ENCODE data around the gene CBY2. TPM values are rescaled to one million over a fixed set of nuclear protein-coding genes. Genes with fewer than 3 reads are reported as not detected.
"Not testable (repeated sequence)": the region's sequence is repeated elsewhere in the genome, so short reads cannot be mapped to it uniquely, and the experiment has no call there.

The CBY2 gene, protein sequence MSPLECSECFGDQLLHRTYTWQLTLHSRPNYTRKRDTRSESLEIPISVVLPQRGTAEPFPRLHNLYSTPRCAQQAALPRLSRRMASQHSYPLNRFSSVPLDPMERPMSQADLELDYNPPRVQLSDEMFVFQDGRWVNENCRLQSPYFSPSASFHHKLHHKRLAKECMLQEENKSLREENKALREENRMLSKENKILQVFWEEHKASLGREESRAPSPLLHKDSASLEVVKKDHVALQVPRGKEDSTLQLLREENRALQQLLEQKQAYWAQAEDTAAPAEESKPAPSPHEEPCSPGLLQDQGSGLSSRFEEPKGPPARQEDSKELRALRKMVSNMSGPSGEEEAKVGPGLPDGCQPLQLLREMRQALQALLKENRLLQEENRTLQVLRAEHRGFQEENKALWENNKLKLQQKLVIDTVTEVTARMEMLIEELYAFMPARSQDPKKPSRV
- total RNA-seq (2012; rRNA removed): not detected in 2 replicates

- Histone ChIP-seq H3K27me3 (ENCODE audit: control insufficient read depth, insufficient read depth, low read length) (peaks cover 47% of the 10 kb centered on the region), H3K4me3 (ENCODE audit: low read length) (no peak within 1 kb of the TSS), H3K9me3 (replicated peaks; ENCODE audit: low read length) (no peaks in the 10 kb centered on the region), H3K9ac (ENCODE audit: low read depth, low read length) (no peak within 1 kb of the TSS), H3K36me3 (ENCODE audit: insufficient read depth, low read length) (no peaks in the 10 kb centered on the region), H3K4me1 (ENCODE audit: control insufficient read depth, insufficient read depth, low read length) (no peaks in the 10 kb centered on the region), H3K4me2 (ENCODE audit: low read length) (no peak within 1 kb of the TSS)
Observed at GRCh38 chr13:45702088-45702487, at the start of gene CBY2. CBY2 (plus strand) TSS chr13:45702320; CDS start chr13:45702391, 71 bp downstream.

DNA sequence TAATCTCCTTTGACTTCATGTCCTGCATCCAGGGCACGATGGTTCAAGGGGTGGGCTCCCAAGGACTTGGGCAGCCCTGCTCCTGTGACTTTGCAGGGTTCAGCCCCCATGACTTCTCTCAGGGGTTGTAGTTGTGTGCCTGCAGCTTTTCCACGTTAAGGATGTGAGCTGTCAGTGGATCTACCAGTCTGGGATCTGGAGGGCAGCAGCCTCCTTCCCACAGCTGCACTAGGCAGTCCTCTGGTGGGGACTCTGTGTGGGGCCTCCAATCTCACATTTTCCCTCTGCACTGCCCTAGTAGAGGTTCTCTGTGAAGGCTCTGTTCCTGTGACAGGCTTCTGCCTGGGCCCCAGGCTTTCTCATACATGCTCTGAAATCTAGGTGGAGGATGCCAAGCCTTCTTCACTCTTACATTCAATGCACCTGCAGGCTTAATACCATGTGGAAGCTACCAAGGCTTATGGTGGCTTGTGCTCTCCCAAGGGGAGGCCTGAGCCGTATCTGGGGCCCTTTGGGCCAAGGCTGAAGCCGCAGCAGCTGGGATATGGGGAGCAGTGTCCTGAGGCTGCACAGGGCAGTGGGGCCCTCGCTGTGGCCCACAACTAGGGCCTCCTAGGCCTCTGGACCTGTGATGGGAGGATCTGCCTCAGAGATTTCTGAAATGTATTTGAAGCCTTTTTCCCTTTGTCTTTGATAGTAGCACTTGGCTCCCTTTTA lies 47.3 kb upstream of the CBY2 start:
- Histone ChIP-seq H3K4me2 (ENCODE audit: low read length) (no peak overlapping the region), H3K36me3 (ENCODE audit: insufficient read depth, low read length) (no peaks in the 10 kb centered on the region), H3K9ac (ENCODE audit: low read depth, low read length) (no peak overlapping the region), H3K4me3 (ENCODE audit: low read length) (no peak overlapping the region), H3K27me3 (ENCODE audit: control insufficient read depth, insufficient read depth, low read length) (peaks cover 11% of the 10 kb centered on the region), H3K9me3 (replicated peaks; ENCODE audit: low read length) (no peaks in the 10 kb centered on the region), H3K4me1 (ENCODE audit: control insufficient read depth, insufficient read depth, low read length) (peaks cover 18% of the 10 kb centered on the region)

DNA sequence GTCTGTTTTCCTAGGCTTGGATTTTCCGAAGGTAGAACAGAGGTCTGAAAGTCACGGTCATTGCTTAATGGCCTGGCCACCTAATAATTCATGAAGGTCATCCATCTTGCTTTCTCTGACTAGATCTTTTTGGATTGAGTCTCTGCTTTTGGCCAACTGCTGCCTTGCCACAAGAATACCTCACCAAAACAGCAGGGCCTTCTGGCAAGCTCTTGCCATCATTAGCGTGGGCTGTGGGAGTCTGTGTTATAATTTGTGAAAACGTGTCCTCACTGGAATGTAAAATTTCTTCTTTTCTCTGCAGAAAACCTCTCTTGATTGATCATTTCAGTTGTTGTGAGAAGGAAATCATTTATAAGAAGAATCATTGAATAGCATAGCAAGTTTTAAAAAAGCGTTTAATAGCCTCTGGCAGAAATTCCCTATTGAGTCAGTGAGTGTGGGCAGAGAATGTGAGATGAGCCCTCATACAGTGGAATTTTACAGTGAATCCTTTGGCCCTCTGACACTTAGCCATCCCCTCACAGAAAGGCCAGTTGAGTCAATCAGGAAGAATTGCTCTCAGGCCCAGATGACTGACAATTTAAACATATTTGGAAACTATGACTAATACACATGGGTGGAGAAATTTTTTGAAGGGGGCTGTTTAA lies 43.4 kb upstream of the CBY2 start:
- Histone ChIP-seq H3K4me3 (ENCODE audit: low read length) (no peak overlapping the region), H3K9ac (ENCODE audit: low read depth, low read length) (peak overlapping the region; percentile 25), H3K4me2 (ENCODE audit: low read length) (peak overlapping the region; percentile 56), H3K27me3 (ENCODE audit: control insufficient read depth, insufficient read depth, low read length) (peaks cover 4% of the 10 kb centered on the region), H3K36me3 (ENCODE audit: insufficient read depth, low read length) (no peaks in the 10 kb centered on the region), H3K4me1 (ENCODE audit: control insufficient read depth, insufficient read depth, low read length) (peaks cover 18% of the 10 kb centered on the region), H3K9me3 (replicated peaks; ENCODE audit: low read length) (no peaks in the 10 kb centered on the region)

DNA sequence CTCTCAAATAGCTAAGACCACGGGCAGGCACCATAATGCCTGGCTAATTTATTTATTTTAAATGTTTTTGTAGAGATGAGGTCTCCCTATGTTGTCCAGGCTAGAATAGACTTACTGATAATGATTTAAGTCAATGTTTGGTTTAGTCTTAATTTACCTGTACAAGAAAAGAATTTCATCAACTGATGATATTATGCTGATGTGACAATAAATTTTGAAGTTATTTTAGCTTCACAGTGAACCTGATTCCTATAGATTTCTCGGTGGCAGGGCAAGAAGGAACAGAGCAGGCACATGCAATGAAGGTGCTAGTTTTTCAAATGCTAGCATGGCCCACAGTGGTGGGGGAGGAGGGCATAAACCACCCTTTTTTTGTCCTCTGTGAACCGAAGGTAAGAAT lies 42.6 kb upstream of the CBY2 start:
- Histone ChIP-seq H3K9me3 (replicated peaks; ENCODE audit: low read length) (no peaks in the 10 kb centered on the region), H3K36me3 (ENCODE audit: insufficient read depth, low read length) (no peaks in the 10 kb centered on the region), H3K4me1 (ENCODE audit: control insufficient read depth, insufficient read depth, low read length) (peaks cover 18% of the 10 kb centered on the region), H3K27me3 (ENCODE audit: control insufficient read depth, insufficient read depth, low read length) (no peaks in the 10 kb centered on the region), H3K9ac (ENCODE audit: low read depth, low read length) (no peak overlapping the region), H3K4me2 (ENCODE audit: low read length) (no peak overlapping the region), H3K4me3 (ENCODE audit: low read length) (no peak overlapping the region)

DNA sequence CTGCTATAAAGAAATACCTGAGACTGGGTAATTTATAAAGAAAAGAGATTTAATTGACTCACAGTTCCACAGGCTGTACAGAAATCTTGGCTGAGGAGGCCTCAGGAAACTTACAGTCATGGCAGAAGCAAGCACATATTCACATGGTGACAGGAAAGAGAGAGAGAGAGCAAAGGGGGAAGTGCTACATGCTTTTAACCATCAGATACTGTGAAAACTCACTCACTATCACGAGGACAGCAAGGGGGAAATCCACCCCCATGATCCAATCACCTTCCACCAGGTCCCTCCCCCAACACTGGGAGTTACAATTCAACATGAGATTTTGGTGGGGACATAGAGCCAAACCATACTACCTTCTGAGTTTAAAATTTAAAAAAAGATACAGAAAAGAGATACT lies 41.7 kb upstream of the CBY2 start:
- H3K9me3 ChIP-seq (replicated peaks; ENCODE audit: low read length); H3K4me2 ChIP-seq (ENCODE audit: low read length); H3K9ac ChIP-seq (ENCODE audit: low read depth, low read length); H3K27me3 ChIP-seq (ENCODE audit: control insufficient read depth, insufficient read depth, low read length); H3K36me3 ChIP-seq (ENCODE audit: insufficient read depth, low read length); H3K4me3 ChIP-seq (ENCODE audit: low read length): not testable (repeated sequence)
- H3K4me1 ChIP-seq (ENCODE audit: control insufficient read depth, insufficient read depth, low read length): peaks cover 18% of the 10 kb centered on the region

DNA sequence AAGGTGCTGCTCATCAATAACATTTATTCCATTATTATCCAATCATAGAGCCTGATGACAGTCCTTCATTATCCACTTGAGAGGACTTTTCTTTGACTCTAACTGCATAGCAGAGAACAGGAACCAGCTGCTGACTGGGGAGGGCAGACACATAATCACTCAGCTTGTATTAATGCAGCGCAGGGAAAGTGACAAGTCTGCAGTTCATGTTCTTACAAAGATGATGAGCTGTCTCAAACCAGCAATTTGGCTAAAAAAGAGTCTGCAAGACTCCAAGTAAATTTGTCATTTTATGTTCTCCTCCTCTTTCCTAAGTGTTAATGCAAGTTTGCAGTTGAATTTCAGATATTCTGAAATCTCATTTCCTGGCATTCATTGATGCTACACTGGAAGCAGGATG lies 40.0 kb upstream of the CBY2 start:
- no peak overlapping the region for H3K9ac ChIP-seq (ENCODE audit: low read depth, low read length)
- H3K36me3 ChIP-seq (ENCODE audit: insufficient read depth, low read length): no peaks in the 10 kb centered on the region
- no peak overlapping the region for H3K4me2 ChIP-seq (ENCODE audit: low read length)
- peaks cover 18% of the 10 kb centered on the region for H3K4me1 ChIP-seq (ENCODE audit: control insufficient read depth, insufficient read depth, low read length)
- no peaks in the 10 kb centered on the region for H3K27me3 ChIP-seq (ENCODE audit: control insufficient read depth, insufficient read depth, low read length)
- H3K9me3 ChIP-seq (replicated peaks; ENCODE audit: low read length): no peaks in the 10 kb centered on the region
- no peak overlapping the region for H3K4me3 ChIP-seq (ENCODE audit: low read length)

- not testable (repeated sequence) for H3K9me3 ChIP-seq (replicated peaks; ENCODE audit: low read length); H3K4me2 ChIP-seq (ENCODE audit: low read length); H3K9ac ChIP-seq (ENCODE audit: low read depth, low read length); H3K27me3 ChIP-seq (ENCODE audit: control insufficient read depth, insufficient read depth, low read length); H3K4me3 ChIP-seq (ENCODE audit: low read length); H3K36me3 ChIP-seq (ENCODE audit: insufficient read depth, low read length)
- H3K4me1 ChIP-seq (ENCODE audit: control insufficient read depth, insufficient read depth, low read length): peaks cover 17% of the 10 kb centered on the region
Observed at GRCh38 chr13:45662903-45663302, 39.2 kb upstream of the CBY2 start.

GRCh38 chr13:45669626-45670025 lies 32.5 kb upstream of the CBY2 start:
- not testable (repeated sequence) for H3K9me3 ChIP-seq (replicated peaks; ENCODE audit: low read length)

DNA sequence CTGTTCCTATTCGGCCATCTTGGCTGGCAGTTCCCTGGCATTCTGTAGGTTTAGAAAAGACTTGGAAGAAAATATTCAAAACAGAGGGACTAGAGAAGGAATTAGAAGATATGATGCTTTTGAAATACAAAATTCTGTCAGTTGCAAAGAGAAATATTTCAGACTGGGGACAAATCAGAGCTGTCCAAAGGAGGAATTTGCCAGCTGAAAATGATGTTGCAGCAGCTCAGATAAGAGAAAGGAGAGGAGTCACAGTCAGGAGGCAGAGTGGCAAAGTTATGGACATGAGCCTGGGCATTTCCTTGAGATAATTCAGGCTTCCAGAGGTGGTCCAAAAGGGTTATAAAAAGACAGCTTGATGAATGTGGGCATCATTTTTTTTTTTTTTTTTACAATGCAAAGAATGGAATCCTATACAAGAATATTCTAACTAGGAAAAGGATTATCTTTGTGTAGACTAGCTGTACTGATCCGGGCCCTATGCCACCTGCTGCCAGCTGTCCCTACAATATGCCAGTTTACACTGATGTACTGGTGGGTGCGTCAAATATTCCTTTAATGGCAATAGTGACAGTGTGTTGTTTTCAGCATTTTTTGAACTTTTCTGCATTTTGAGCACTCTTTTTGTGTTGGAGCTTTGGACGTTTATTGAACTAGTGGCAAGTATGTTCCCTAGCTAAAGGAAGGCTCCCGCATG lies 31.8 kb upstream of the CBY2 start:
- H3K4me2 ChIP-seq (ENCODE audit: low read length): no peak overlapping the region
- no peak overlapping the region for H3K4me3 ChIP-seq (ENCODE audit: low read length)
- H3K27me3 ChIP-seq (ENCODE audit: control insufficient read depth, insufficient read depth, low read length): peaks cover 23% of the 10 kb centered on the region
- H3K9ac ChIP-seq (ENCODE audit: low read depth, low read length): no peak overlapping the region
- no peaks in the 10 kb centered on the region for H3K36me3 ChIP-seq (ENCODE audit: insufficient read depth, low read length)
- peaks cover 3% of the 10 kb centered on the region for H3K4me1 ChIP-seq (ENCODE audit: control insufficient read depth, insufficient read depth, low read length)
- no peaks in the 10 kb centered on the region for H3K9me3 ChIP-seq (replicated peaks; ENCODE audit: low read length)

More at GRCh38 chr13:45669626-45670025, 32.5 kb upstream of the CBY2 start:
- not testable (repeated sequence) for H3K4me1 ChIP-seq (ENCODE audit: control insufficient read depth, insufficient read depth, low read length); H3K4me3 ChIP-seq (ENCODE audit: low read length); H3K4me2 ChIP-seq (ENCODE audit: low read length); H3K9ac ChIP-seq (ENCODE audit: low read depth, low read length); H3K36me3 ChIP-seq (ENCODE audit: insufficient read depth, low read length)
- peaks cover 23% of the 10 kb centered on the region for H3K27me3 ChIP-seq (ENCODE audit: control insufficient read depth, insufficient read depth, low read length)

GRCh38 chr13:45674908-45675307 lies 27.2 kb upstream of the CBY2 start:
- Histone ChIP-seq H3K27me3 (ENCODE audit: control insufficient read depth, insufficient read depth, low read length) (peaks cover 50% of the 10 kb centered on the region), H3K36me3 (ENCODE audit: insufficient read depth, low read length) (no peaks in the 10 kb centered on the region), H3K4me1 (ENCODE audit: control insufficient read depth, insufficient read depth, low read length) (peaks cover 3% of the 10 kb centered on the region), H3K9ac (ENCODE audit: low read depth, low read length) (no peak overlapping the region), H3K4me3 (ENCODE audit: low read length) (no peak overlapping the region), H3K9me3 (replicated peaks; ENCODE audit: low read length) (no peaks in the 10 kb centered on the region), H3K4me2 (ENCODE audit: low read length) (no peak overlapping the region)

- Histone ChIP-seq H3K9me3 (replicated peaks; ENCODE audit: low read length) (no peaks in the 10 kb centered on the region), H3K36me3 (ENCODE audit: insufficient read depth, low read length) (no peaks in the 10 kb centered on the region), H3K4me3 (ENCODE audit: low read length) (no peak overlapping the region)
Observed at GRCh38 chr13:45678282-45678681, 23.8 kb upstream of the CBY2 start.

More at GRCh38 chr13:45678282-45678681, 23.8 kb upstream of the CBY2 start:
- Histone ChIP-seq H3K4me1 (ENCODE audit: control insufficient read depth, insufficient read depth, low read length) (peaks cover 3% of the 10 kb centered on the region), H3K9ac (ENCODE audit: low read depth, low read length) (no peak overlapping the region), H3K27me3 (ENCODE audit: control insufficient read depth, insufficient read depth, low read length) (peaks cover 50% of the 10 kb centered on the region), H3K4me2 (ENCODE audit: low read length) (no peak overlapping the region)

Data from skeletal muscle satellite cell (primary cell).